GM12878 (cell line): ENCODE data around the gene SMAD1. TPM values are rescaled to one million over a fixed set of nuclear protein-coding genes. Genes with fewer than 3 reads are reported as not detected.

Source experiments
- ATAC-seq: fragments of 200-7000 bp; cut with Tn5 transposase; 3 replicates; pipeline ENCODE4 v1.9.1; 2020; ENCODE audit warnings: mild to moderate bottlenecking, moderate library complexity
- BruUV-seq: library from RNA; stranded (reverse); fragments of 400-500 nt; replicated peaks from 2 replicates; lab custom pipeline; 2021; lab: Mats Ljungman, UMichigan
- CTCF ChIA-PET: fragments of 300-600 bp; sonication (Branson Sonifier 250); formaldehyde crosslinking; extraction: SDS; loops from one replicate; lab custom pipeline; 2021; ENCODE audit warnings: inconsistent platforms; lab: Yijun Ruan, JAX
- POLR2A ChIA-PET: fragments of 350-600 bp; formaldehyde crosslinking; extraction: SDS; loops from one replicate; lab custom pipeline; 2021; ENCODE audit warnings: inconsistent platforms; lab: Charles Lee
- RAD21 ChIA-PET: fragments of 300-600 bp; sonication (Branson Sonifier 250); formaldehyde crosslinking; loops from one replicate; lab custom pipeline; 2023; ENCODE audit warnings: antibody characterized with exemption; ENCODE audit not compliant: unreplicated experiment; lab: Charles Lee
- SMC1A ChIA-PET: fragments of 300-600 bp; sonication (Branson Sonifier 250); formaldehyde crosslinking; loops from one replicate; lab custom pipeline; 2023; ENCODE audit not compliant: unreplicated experiment, uncharacterized antibody; lab: Charles Lee
- DNase-seq: peaks from one replicate; pipeline ENCODE4 v3.0.0-alpha.2; 2011; ENCODE audit warnings: low read depth, low spot score
- FAIRE-seq: peaks from 3 replicates; lab custom pipeline; 2011; peaks lifted over from hg19 to GRCh38; lab: Jason Lieb, UNC
- H2AFZ ChIP-seq: 2 replicates; pipeline ENCODE4 v1.6.0; 2011; ENCODE audit warnings: low read depth, low read length, control low read depth; ENCODE audit not compliant: control insufficient read depth
- H3K27ac ChIP-seq: 2 replicates; pipeline ENCODE4 v1.5.1; 2011; ENCODE audit warnings: control low read depth; ENCODE audit not compliant: control insufficient read depth, insufficient read depth
- H3K27me3 ChIP-seq, 2 experiments: replicated peaks in 1 of 2; 2 replicates each; pipeline versions ENCODE4 v1.6.0 to v1.6.1; 2011; ENCODE audit warnings: low read length in 1 of 2; ENCODE audit not compliant: control insufficient read depth in 2 of 2, insufficient read depth in 2 of 2
- H3K36me3 ChIP-seq, 2 experiments: 2 replicates each; pipeline ENCODE4 v1.5.1; 2011; ENCODE audit warnings: low read length in 1 of 2; ENCODE audit not compliant: control insufficient read depth in 2 of 2, insufficient read depth in 2 of 2
- H3K4me1 ChIP-seq: 2 replicates; pipeline ENCODE4 v1.6.1; 2011; ENCODE audit warnings: mild to moderate bottlenecking, low read length, moderate library complexity, mixed read lengths; ENCODE audit not compliant: control insufficient read depth, insufficient read depth
- H3K4me2 ChIP-seq: 2 replicates; pipeline ENCODE4 v1.6.0; 2011; ENCODE audit warnings: control low read depth; ENCODE audit not compliant: control insufficient read depth, insufficient read depth
- H3K4me3 ChIP-seq: fragments of 200-600 bp; sonication (generic); 2 replicates; pipeline ENCODE4 v1.5.1; 2016
- H3K79me2 ChIP-seq: 2 replicates; pipeline ENCODE4 v1.6.0; 2011; ENCODE audit warnings: low read length; ENCODE audit not compliant: control insufficient read depth, insufficient read depth
- H3K9ac ChIP-seq: 2 replicates; pipeline ENCODE4 v1.8.0; 2011; ENCODE audit warnings: low read length, control low read depth, mixed read lengths; ENCODE audit not compliant: control insufficient read depth, insufficient read depth
- H3K9me3 ChIP-seq: replicated peaks from 3 replicates; pipeline ENCODE4 v1.5.1; 2011; ENCODE audit warnings: mild to moderate bottlenecking, low read length; ENCODE audit not compliant: control insufficient read depth, insufficient read depth
- H4K20me1 ChIP-seq: 2 replicates; pipeline ENCODE4 v1.6.0; 2011; ENCODE audit not compliant: control insufficient read depth, insufficient read depth
- ASH2L ChIP-seq: fragments of 300-600, 200-600 bp; sonication (generic); IDR thresholded peaks from 2 replicates; pipeline ENCODE4 v1.6.1; 2017; ENCODE audit warnings: low read depth, mild to moderate bottlenecking, borderline replicate concordance
- CBX3 ChIP-seq: fragments of 200-600 bp; sonication (generic); IDR thresholded peaks from 2 replicates; pipeline ENCODE4 v1.6.1; 2016; ENCODE audit warnings: low read depth, borderline replicate concordance
- NBN ChIP-seq: fragments of 450-650 bp; IDR thresholded peaks from 2 replicates; pipeline ENCODE4 v1.6.1; 2016
- SREBF1 ChIP-seq: IDR thresholded peaks from 2 replicates; pipeline ENCODE4 v1.6.1; 2012; ENCODE audit warnings: mild to moderate bottlenecking, low read length
- ZNF217 ChIP-seq: fragments of 450-650 bp; IDR thresholded peaks from 2 replicates; pipeline ENCODE4 v1.6.1; 2017; ENCODE audit warnings: antibody characterized with exemption, mild to moderate bottlenecking
- ZNF622 ChIP-seq: fragments of 450-650 bp; IDR thresholded peaks from 2 replicates; pipeline ENCODE4 v1.6.1; 2017; ENCODE audit warnings: mild to moderate bottlenecking, inconsistent platforms
- WGBS: methylation state at CpG from one replicate; pipeline ENCODE4 v1.1.6; 2016; ENCODE audit warnings: low lambda C conversion rate; ENCODE audit not compliant: insufficient replicate concordance, insufficient coverage; ENCODE audit errors: missing lambda C conversion rate; 5-methylcytosine and 5-hydroxymethylcytosine counted together
- in situ Hi-C: fragments of 300-500 bp; cut with MboI; formaldehyde crosslinking; loops from 9 replicates; pipeline ENCODE4 v1.14.3; 2018; ENCODE audit warnings: mixed read lengths
- intact Hi-C: fragments of 100-400 bp; cut with micrococcal nuclease; formaldehyde crosslinking; loops from one replicate; pipeline ENCODE4 v1.14.2; 2022; ENCODE audit not compliant: unreplicated experiment
- polyA plus RNA-seq, 11 experiments: library from polyadenylated mRNA; depleted of rRNA in 4 of 11; unstranded in 6 of 11; stranded (reverse) in 5 of 11; fragments of >200 nt; fragmentation: Nextera tagmentation in 4 of 11; fragmentation: Illumina TruSeq in 1 of 11; extraction: Ambion mirVana in 4 of 11; extraction: Trizol in 1 of 11; gene quantifications; 1 replicate in 1 of 11; 2 replicates in 10 of 11; pipeline versions ENCODE4 v1.2.1 to v1.2.3, GENCODE V29; 2011 to 2016; ENCODE audit warnings: inconsistent platforms in 2 of 11, missing spikeins in 2 of 11, low read depth in 1 of 11
- total RNA-seq, 4 experiments: library from RNA; depleted of rRNA in 3 of 4; stranded (reverse); fragments of >200 nt in 3 of 4; fragmentation: Illumina TruSeq in 1 of 4; extraction: Trizol in 1 of 4; gene quantifications; 2 replicates each; pipeline versions ENCODE4 v1.2.1 to v1.2.3, GENCODE V29; 2013 to 2021
- TF ChIP-seq, protein P1 (sequence below): IDR thresholded peaks from 2 replicates; pipeline ENCODE4 v1.6.1; 2011; ENCODE audit warnings: borderline replicate concordance, low read depth, mild to moderate bottlenecking, moderate library complexity, low read length; ENCODE audit not compliant: insufficient read depth, poor library complexity, severe bottlenecking
- TF ChIP-seq, protein P2 (sequence below): fragments of 450-650 bp; IDR thresholded peaks from 2 replicates; pipeline ENCODE4 v1.6.1; 2018; ENCODE audit warnings: borderline replicate concordance, mild to moderate bottlenecking; ENCODE audit not compliant: partially characterized antibody

SMAD1 gene
- total and polyA plus RNA-seq, 10 of the 15 experiments (the other 5 are each of a cell fraction or from before 2014, with no cell fraction given), result 0.29 to 17.5 (median 13.6) TPM

DNA sequence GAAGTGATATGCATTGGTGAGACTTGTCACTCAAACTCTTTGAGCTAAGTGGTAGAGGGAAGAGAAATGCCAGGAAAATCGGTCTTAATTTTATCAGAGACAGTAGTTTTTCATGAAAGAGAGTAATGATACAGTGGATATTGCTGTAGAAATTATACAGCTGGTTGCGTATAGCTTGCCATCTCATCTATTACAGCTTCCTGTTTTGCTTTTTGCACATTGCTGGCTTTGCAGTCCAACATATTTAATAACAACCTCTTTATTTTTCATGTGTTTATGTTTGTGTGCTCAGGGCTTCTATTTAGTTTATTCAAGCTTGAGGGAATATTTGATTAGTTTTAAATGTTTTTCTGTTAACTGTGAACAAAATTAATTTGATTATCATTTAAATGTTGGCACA, 11.5 kb downstream of the SMAD1 start:
- intact Hi-C loops, result no loop called here
- ChIA-PET SMC1A (no interaction called here), CTCF (interaction anchor here (0.6 to 1.1 kb wide), 3 partner anchors 25 to 150 kb away, joined by 3 to 4 read pairs (median 3); no protein-coding TSS in a partner anchor), RAD21 (no interaction called here), POLR2A (interaction anchor here (0.6 kb wide), 1 partner anchor 170 kb away, joined by 3 read pairs; no protein-coding TSS in a partner anchor)
- Histone ChIP-seq H3K4me2 (no peak overlapping the region), H4K20me1 (no peaks in the 10 kb centered on the region), H3K4me1 (peaks cover 9% of the 10 kb centered on the region; the same call in 1 of the 2 replicates), H3K27me3 (no peaks in the 10 kb centered on the region; a peak in 2 of 4 replicates), H3K27ac (no peak overlapping the region), H3K36me3 (no peaks in the 10 kb centered on the region), H3K4me3 (no peak overlapping the region), H2AFZ (no peak overlapping the region), H3K9ac (no peak overlapping the region), H3K79me2 (peaks cover 37% of the 10 kb centered on the region), H3K9me3 (no peaks in the 10 kb centered on the region; the same call in 2 of the 3 replicates)
- TF ChIP-seq ZNF622 (no peak), NBN (no peak), CBX3 (no peak), SREBF1 (no peak), ASH2L (no peak), ZNF217 (no peak)
- TF ChIP-seq, protein P1, sequence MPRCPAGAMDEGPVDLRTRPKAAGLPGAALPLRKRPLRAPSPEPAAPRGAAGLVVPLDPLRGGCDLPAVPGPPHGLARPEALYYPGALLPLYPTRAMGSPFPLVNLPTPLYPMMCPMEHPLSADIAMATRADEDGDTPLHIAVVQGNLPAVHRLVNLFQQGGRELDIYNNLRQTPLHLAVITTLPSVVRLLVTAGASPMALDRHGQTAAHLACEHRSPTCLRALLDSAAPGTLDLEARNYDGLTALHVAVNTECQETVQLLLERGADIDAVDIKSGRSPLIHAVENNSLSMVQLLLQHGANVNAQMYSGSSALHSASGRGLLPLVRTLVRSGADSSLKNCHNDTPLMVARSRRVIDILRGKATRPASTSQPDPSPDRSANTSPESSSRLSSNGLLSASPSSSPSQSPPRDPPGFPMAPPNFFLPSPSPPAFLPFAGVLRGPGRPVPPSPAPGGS, result no peak
- TF ChIP-seq, protein P2, sequence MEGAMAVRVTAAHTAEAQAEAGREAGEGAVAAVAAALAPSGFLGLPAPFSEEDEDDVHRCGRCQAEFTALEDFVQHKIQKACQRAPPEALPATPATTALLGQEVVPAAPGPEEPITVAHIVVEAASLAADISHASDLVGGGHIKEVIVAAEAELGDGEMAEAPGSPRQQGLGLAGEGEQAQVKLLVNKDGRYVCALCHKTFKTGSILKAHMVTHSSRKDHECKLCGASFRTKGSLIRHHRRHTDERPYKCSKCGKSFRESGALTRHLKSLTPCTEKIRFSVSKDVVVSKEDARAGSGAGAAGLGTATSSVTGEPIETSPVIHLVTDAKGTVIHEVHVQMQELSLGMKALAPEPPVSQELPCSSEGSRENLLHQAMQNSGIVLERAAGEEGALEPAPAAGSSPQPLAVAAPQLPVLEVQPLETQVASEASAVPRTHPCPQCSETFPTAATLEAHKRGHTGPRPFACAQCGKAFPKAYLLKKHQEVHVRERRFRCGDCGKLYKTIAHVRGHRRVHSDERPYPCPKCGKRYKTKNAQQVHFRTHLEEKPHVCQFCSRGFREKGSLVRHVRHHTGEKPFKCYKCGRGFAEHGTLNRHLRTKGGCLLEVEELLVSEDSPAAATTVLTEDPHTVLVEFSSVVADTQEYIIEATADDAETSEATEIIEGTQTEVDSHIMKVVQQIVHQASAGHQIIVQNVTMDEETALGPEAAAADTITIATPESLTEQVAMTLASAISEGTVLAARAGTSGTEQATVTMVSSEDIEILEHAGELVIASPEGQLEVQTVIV, result no peak
- in situ Hi-C loops, result no loop called here
- FAIRE-seq (no peak), ATAC-seq (no peak), DNase-seq (no peak)
- WGBS, result 50% methylated on average over 2 of the region's 2 CpGs
- no TSS peak for BruUV-seq
